MG63 (cell line): ENCODE data around the gene SLC25A27. TPM values are rescaled to one million over a fixed set of nuclear protein-coding genes. Genes with fewer than 3 reads are reported as not detected.

Experiments
- DNase-seq: peaks from one replicate; pipeline ENCODE4 v3.0.0-alpha.2; 2020
- H3K27me3 ChIP-seq: fragments of 250-450 bp; sonication (Bioruptor Pico); 2 replicates; pipeline ENCODE4 v1.5.1; 2020; ENCODE audit warnings: mild to moderate bottlenecking, moderate library complexity
- H3K36me3 ChIP-seq: fragments of 250-450 bp; sonication (Bioruptor Pico); 2 replicates; pipeline ENCODE4 v1.5.1; 2020; ENCODE audit warnings: mild to moderate bottlenecking, moderate library complexity
- H3K4me3 ChIP-seq: fragments of 250-450 bp; sonication (Bioruptor Pico); 2 replicates; pipeline ENCODE4 v1.5.1; 2020; ENCODE audit warnings: mild to moderate bottlenecking, moderate library complexity
- H3K9me3 ChIP-seq: fragments of 250-450 bp; sonication (Bioruptor Pico); 2 replicates; pipeline ENCODE4 v1.5.1; 2020; ENCODE audit warnings: mild to moderate bottlenecking, moderate library complexity
- total RNA-seq: library from RNA; depleted of rRNA; stranded (reverse); fragments of >200 nt; shearing (Covaris generic); gene quantifications from 2 replicates; pipeline ENCODE4 v1.2.3, GENCODE V29; 2014; ENCODE audit warnings: low replicate concordance; rRNA removed

Gene SLC25A27
- total RNA-seq, 1 experiment from 2014 or later: 15.2 TPM

- no peak for DNase-seq
- no peak overlapping the region for H3K4me3 ChIP-seq
- no peaks in the 10 kb centered on the region for H3K27me3 ChIP-seq
- H3K36me3 ChIP-seq: no peaks in the 10 kb centered on the region
- H3K9me3 ChIP-seq: no peaks in the 10 kb centered on the region
Measured at GRCh38 chr6:46688117-46688965, 35.6 kb downstream of the SLC25A27 start.

GRCh38 chr6:46688966-46689335, 36.2 kb downstream of the SLC25A27 start:
- H3K9me3 ChIP-seq: no peaks in the 10 kb centered on the region
- H3K36me3 ChIP-seq: no peaks in the 10 kb centered on the region
- DNase-seq: no peak
- H3K4me3 ChIP-seq: no peak overlapping the region
- H3K27me3 ChIP-seq: no peaks in the 10 kb centered on the region

- no peaks in the 10 kb centered on the region for H3K36me3 ChIP-seq
- no peak for DNase-seq
- H3K27me3 ChIP-seq: no peaks in the 10 kb centered on the region
- no peaks in the 10 kb centered on the region for H3K9me3 ChIP-seq
- H3K4me3 ChIP-seq: no peak overlapping the region
Measured at GRCh38 chr6:46689657-46690056, 36.9 kb downstream of the SLC25A27 start.

GRCh38 chr6:46690141-46690755, 37.5 kb downstream of the SLC25A27 start:
- H3K27me3 ChIP-seq: no peaks in the 10 kb centered on the region
- no peak for DNase-seq
- no peaks in the 10 kb centered on the region for H3K9me3 ChIP-seq
- no peak overlapping the region for H3K4me3 ChIP-seq
- no peaks in the 10 kb centered on the region for H3K36me3 ChIP-seq

- no peaks in the 10 kb centered on the region for H3K27me3 ChIP-seq
- DNase-seq: no peak
- H3K9me3 ChIP-seq: no peaks in the 10 kb centered on the region
- H3K4me3 ChIP-seq: no peak overlapping the region
- no peaks in the 10 kb centered on the region for H3K36me3 ChIP-seq
Measured at GRCh38 chr6:46690911-46691451, 38.2 kb downstream of the SLC25A27 start.

GRCh38 chr6:46699970-46700369, 47.2 kb downstream of the SLC25A27 start:
- peaks cover 5% of the 10 kb centered on the region; the same call in 1 of the 2 replicates for H3K27me3 ChIP-seq
- DNase-seq: no peak
- H3K36me3 ChIP-seq: no peaks in the 10 kb centered on the region
- H3K4me3 ChIP-seq: no peak overlapping the region
- H3K9me3 ChIP-seq: no peaks in the 10 kb centered on the region

- Histone ChIP-seq H3K36me3 (no peaks in the 10 kb centered on the region), H3K4me3 (no peak overlapping the region), H3K9me3 (no peaks in the 10 kb centered on the region), H3K27me3 (peaks cover 8% of the 10 kb centered on the region; the same call in 1 of the 2 replicates)
- no peak for DNase-seq
Measured at GRCh38 chr6:46704562-46704961, 51.8 kb downstream of the SLC25A27 start.

GRCh38 chr6:46706464-46706863, 53.7 kb downstream of the SLC25A27 start:
- Histone ChIP-seq H3K27me3 (peaks cover 8% of the 10 kb centered on the region; the same call in 1 of the 2 replicates), H3K4me3 (no peak overlapping the region), H3K36me3 (no peaks in the 10 kb centered on the region), H3K9me3 (no peaks in the 10 kb centered on the region)
- no peak for DNase-seq

- no peak overlapping the region for H3K4me3 ChIP-seq
- no peaks in the 10 kb centered on the region for H3K9me3 ChIP-seq
- DNase-seq: no peak
- H3K27me3 ChIP-seq: no peaks in the 10 kb centered on the region
- no peaks in the 10 kb centered on the region for H3K36me3 ChIP-seq
Measured at GRCh38 chr6:46711491-46711890, 58.7 kb downstream of the SLC25A27 start.

GRCh38 chr6:46715141-46715540, 62.4 kb downstream of the SLC25A27 start:
- Histone ChIP-seq H3K36me3 (no peaks in the 10 kb centered on the region), H3K4me3 (no peak overlapping the region), H3K27me3 (no peaks in the 10 kb centered on the region), H3K9me3 (no peaks in the 10 kb centered on the region)
- DNase-seq: no peak

GRCh38 chr6:46719099-46719498, 66.3 kb downstream of the SLC25A27 start:
- Histone ChIP-seq H3K4me3 (no peak overlapping the region), H3K9me3 (no peaks in the 10 kb centered on the region), H3K27me3 (no peaks in the 10 kb centered on the region), H3K36me3 (no peaks in the 10 kb centered on the region)
- DNase-seq: peak; percentile 32

- H3K36me3 ChIP-seq: no peaks in the 10 kb centered on the region
- no peaks in the 10 kb centered on the region for H3K27me3 ChIP-seq
- DNase-seq: no peak
- no peaks in the 10 kb centered on the region for H3K9me3 ChIP-seq
- no peak overlapping the region for H3K4me3 ChIP-seq
Measured at GRCh38 chr6:46720401-46720800, 67.6 kb downstream of the SLC25A27 start.

Other genes with a start within 250 kb of the SLC25A27 start
- gene RCAN2, start 161.5 kb upstream of the SLC25A27 start, total RNA-seq: 5.5 and 7.6 TPM in 2 replicates
- 0.10 TPM in 1 of 2 replicates, not detected in the other for gene CYP39A1, start 157 bp upstream of the SLC25A27 start, total RNA-seq
- not detected in 2 replicates for gene TDRD6, start 34.9 kb downstream of the SLC25A27 start, total RNA-seq
- not detected in 2 replicates for gene PLA2G7, start 82.4 kb downstream of the SLC25A27 start, total RNA-seq
- gene ANKRD66, start 94.0 kb downstream of the SLC25A27 start, total RNA-seq: not detected in 2 replicates
- gene MEP1A, start 140.4 kb downstream of the SLC25A27 start, total RNA-seq: not detected in 2 replicates